Stimulated activated CD4-positive, alpha-beta T cell treated with anti-CD3 and anti-CD28 coated beads, Interleukin-1b, Interleukin-23, amount 100 ng/mL, for 24 hours (primary cell): Measurements from ENCODE around the gene MYD88.
A peak's percentile ranks its signal among the peaks of the same experiment; 100 is the strongest.
"Not testable (repeated sequence)": the region's sequence is repeated elsewhere in the genome, so short reads cannot be mapped to it uniquely, and the experiment has no call there.

ENCODE experiments used
- DNase-seq, 4 experiments: peaks; one replicate each; pipeline ENCODE4 v3.0.0-alpha.2; 2020; ENCODE audit warnings: low read depth in 4 of 4, low spot score in 1 of 4

MYD88 gene

DNA sequence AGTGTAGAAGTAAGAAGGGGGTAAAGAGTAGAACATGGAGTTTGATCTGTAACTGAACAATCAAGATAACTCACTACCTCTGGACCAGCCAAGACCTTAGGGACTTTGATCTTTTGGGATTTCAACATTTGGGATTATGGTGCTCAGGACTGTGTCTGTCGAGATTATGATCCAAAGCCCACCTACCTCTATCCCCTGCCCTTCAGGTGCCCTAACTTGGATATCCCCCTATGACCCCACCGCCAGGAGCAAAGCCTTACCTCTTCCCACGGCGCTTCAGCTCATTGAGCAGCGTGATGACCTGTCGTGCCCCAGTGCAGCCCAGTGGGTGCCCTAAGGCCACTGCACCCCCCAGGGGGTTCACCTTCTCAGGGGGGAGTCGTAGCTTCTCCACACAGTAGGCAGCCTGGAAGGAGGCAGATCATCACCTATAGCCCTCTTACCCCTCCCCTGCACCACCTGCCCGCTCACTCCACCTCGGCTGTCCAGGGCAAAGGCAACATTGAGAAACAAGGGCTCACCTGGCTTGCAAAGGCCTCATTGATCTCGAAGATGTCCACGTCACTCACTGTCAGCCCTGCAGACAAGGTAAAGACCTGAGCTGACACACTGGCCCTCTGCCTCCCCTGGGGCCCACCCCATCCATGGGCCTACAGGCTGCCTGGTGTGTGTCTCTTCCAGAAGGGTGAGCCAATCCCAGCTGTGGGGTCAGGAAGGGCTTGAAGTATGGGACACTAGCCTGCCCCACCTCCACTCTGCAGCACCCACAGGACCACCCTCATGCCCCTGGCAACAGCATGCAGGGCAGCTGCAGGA, 12.9 kb upstream of the MYD88 start:
- DNase-seq: no peak

DNA sequence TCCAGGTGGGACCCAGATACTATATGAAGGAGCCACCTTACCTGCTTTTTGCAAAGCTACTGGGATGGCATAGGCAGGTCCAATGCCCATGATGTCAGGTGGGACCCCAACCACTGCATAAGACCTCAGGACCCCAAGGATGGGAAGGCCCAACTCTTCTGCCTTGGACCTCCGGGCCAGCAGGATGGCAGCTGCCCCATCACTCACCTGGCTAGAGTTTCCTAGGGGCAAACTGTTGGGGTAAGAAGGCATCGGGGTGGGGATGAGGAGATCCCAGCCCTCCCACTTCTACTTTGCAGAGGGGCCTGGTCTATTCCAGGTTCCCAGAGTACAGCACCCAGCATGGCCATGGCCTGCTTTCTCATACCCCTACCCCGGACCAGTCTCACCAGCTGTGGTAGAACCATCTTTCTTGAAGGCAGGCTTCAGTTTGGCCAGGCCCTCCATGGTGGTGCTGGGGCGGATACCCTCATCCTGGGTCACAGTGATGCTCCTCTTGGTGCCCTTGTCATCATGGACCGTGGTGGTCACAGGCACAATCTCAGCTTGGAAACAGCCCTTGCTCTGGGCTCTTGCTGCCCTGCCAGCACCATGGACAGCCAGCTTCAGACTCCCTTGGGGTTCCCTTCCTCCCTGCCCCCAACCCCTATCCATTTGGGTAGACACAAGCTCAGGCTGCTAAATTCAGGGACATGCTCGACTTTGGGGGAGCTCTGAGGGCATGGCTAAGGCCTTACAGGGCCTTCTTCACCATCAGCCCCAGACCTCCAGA, 12.2 kb upstream of the MYD88 start:
- no peak for DNase-seq

DNA sequence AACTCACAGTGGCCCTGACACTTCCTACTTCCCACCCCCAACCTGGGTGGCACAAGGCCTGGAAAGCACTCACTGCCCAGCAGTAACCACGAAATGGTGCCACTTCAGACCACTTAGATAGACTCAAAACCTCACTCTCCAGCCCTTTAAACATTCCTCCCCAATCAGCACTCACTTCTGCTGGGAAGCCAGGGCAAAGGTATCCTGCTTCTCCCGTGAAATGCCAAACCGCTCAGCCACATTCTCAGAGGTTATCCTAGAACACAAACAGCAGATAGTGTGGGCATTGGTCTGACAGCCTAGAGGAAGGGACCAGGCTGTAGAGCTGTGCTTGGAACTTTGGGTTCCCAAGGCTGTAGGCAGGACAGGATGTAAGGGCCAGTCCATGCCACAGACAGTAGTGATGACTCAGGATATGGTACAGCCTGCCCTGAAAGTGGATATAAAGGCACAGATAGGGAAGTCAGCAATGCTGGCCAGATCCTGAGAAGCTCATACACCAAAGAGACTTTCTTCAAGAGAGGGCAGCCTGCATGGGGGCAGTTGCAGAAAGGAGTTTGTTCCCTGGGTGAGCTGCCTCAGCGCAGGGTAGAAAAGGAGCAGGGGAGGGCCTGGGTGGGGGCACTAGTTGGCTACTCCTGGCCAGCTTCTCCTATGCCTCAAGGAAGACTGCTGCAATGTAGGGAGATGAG, 10.7 kb upstream of the MYD88 start:
- DNase-seq: no peak

DNA sequence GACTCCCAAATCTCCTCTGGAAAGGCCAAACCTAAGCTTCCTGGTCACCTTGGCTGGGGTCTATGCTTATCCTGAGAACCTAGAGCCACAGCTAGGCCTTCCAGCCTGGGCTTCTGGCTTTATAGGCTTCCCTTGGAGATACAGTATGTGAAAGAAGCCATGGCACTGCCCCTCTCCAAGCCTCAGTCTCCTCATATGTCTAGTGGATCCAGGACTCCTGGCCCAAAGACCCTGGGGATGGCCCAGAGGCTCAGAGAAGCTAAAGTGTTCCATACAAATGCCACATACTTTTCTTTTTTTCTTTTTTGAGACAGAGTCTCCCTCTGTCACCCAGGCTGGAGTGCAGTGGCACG, 10.2 kb upstream of the MYD88 start:
- DNase-seq: no peak

DNA sequence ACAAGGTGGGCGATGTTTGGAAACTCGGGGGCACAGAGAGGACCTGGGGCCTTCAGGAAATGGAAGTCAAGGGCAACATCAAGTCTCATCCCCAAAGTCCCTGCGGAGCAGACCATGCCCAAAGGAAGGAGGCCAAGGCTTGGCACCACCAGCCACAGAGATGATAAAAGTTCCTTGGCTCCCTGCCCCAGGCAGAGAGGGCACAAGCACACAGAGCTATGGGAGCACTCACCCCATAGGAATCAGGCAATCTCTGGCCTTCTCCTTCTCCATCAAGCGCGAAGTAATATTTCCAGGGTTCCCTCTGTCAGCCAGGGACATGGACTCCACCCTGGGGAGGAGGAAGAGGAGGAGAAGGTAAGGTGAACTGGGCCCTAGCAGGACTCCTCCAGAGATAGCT, 9.4 kb upstream of the MYD88 start:
- no peak for DNase-seq

DNA sequence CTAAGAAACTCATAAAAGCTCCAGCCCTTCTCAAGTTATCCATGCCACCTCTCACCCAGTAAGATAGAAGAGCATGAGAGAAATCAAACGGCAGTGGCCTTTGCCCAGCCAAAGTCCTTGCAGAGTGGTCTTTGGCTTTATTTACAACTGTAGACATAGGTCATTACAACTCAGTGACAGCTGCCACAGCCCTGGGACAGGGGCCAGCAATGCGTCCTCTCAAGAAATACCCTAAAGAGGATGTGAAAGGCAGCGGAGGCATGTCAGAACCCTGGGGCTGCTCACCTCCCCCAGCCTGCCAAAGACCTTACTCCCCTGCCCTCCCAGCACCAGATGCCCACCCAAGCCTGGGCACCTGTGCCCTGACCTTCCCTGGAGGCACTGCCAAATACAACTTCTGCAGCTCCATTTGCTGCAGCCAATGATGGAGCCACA, 7.8 kb upstream of the MYD88 start:
- no peak for DNase-seq

DNA sequence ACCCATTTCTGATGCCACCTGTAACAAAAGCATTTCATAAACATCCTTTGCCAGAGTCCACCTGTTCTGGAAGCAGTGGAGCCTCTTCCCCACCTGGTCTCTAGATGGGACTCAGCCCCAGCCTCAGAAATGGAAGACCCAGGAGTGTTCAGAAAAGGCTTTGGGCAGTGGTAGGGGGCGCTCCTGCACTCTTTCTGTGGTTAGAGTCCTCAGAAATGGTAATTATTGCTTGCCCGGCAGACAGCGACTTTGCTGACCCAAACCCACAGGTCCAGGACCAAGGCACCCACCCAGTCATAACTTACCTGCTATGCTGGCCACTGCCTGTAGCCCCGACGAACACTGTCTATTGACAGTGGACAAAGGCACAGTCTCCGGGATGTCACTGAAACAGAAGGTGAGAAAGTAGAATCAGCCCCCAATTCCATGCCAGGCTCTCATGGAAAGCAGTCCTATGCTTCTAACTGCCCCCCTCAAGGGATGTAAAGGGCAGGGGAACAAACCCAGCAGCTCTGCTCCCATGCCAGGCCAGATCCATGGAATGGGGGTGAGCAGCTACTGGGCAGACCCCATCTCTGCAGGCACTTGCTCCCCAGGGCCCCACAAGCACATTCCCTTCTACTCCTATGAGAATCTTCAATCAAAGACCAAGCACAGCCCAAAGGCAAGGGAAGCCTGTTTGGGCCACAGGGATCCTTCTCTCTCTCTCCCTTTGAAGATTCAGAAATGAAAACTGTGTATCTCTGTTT, 6.7 kb upstream of the MYD88 start:
- DNase-seq: no peak

DNA sequence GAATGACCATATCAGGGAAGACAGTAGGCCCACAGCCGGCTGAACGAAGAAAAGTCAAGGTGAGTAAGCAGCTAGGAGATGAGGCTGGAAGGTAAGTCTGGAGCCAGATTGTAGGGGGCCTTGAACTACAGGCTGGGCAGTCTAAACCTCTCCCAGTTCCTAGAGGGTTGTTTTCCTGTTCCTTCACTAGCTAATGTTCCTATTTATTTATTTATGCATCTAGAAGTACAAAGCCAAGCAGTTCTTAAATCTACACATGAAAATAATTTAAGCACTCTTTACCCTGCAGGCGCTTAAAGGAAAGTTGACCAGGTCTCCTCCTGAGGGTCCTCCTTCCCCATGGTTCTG, 5.3 kb upstream of the MYD88 start:
- no peak for DNase-seq

DNA sequence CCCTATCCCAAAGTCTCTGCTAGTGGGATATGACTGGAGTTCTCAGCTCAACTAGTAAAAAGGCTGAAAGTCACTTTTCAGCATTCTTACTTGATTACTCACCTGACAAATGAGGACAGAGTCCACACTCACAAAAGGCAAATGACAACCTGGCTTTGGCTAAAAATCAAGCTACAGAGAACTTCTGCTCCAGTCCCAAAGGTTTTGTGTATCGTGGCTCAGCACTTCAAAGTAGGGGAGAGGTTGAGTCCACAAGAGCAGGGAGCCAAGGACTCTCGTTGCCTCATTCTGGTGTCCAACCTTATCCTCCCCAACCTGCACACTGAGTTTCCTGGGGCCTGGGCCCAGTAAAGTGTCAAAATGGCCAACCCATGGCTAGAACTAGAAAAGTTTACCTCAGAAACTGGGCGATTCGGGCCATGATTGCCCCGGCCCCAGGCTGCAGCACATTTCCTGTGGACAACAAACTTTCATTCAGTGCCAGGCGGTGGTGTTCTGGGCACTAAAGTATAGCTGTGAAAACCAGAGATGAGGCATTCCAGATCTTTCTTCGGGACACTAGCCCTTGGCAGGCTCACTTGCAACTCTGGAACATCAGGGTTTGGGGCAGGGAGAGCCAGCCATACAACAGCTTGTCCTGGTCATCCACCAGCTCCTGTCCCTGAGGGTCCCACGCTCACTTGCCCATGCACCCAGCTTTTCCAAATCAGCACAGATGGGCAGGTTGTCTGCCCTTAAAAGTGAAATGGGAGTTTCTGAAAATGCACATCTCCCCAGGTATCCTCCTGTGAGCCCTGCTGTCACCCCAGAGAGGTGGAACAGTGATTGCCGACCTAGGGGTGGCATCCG, 4.7 kb upstream of the MYD88 start:
- DNase-seq: no peak

DNA sequence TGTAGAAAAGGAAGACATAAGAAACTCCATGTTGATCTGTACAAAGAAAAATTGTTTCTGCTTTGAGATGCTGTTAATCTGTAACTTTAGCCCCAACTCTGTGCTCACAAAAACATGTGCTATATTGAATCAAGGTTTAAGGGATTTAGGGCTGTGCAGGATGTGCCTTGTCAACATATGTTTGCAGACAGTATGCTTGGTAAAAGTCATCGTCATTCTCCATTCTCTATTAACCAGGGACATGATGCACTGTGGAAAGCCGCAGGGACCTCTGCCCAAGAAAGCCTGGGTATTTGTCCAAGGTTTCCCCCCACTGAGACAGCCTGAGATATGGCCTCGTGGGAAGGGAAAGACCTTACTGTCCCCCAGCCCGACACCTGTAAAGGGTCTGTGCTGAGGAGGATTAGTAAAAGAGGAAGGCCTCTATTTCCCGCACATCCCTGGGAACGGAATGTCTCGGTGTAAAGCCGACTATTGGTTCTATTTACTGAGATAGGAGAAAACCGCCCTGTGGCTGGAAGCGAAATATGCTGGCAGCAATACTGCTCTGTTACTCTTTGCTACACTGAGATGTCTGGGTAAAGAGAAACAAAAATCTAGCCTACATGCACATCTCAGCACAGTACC, 3.8 kb upstream of the MYD88 start:
- not testable (repeated sequence) for DNase-seq

DNA sequence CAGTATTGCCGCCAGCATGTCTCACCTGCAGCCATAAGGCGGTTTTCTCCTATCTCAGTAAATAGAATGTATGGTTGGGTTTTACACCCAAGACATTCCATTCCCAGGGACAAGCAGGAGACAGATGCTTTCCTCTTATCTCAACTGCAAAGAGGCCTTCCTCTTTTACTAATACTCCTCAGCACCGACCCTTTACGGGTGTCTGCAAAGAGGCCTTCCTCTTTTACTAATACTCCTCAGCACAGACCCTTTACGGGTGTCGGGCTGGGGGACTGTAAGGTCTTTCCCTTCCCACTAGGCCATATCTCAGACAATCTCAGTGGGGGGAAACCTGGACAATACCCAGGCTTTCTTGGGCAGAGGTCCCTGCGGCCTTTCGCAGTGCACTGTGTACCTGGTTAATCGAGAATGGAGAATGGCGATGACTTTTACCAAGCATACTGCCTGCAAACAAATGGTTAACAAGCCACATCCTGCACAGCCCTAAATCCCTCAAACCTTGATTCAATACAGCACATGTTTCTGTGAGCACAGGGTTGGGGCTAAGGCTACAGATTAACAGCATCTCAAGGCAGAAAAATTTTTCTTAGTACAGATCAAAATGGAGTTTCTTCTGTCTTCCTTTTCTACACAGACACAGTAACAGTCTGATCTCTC, 2.7 kb upstream of the MYD88 start:
- not testable (repeated sequence) for DNase-seq

DNA sequence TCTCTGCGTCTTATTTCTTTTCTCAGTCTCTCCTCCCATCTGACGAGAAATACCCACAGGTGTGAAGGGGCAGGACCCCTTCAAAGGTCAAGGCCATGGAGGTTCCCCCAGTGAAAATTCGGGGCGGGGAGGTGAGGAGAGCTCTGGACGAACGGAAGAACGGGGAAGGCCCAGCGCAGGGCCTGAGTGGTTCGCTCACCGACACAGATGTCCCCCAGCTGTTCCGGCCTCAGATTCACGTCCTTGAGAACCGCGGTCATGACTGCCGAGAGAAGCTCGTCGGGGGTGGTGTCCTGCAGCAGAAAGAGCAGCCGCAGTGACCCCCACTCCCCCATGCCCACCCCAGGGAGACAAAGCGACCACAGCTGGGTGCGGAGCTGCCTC, 2.1 kb upstream of the MYD88 start:
- DNase-seq: no peak

DNA sequence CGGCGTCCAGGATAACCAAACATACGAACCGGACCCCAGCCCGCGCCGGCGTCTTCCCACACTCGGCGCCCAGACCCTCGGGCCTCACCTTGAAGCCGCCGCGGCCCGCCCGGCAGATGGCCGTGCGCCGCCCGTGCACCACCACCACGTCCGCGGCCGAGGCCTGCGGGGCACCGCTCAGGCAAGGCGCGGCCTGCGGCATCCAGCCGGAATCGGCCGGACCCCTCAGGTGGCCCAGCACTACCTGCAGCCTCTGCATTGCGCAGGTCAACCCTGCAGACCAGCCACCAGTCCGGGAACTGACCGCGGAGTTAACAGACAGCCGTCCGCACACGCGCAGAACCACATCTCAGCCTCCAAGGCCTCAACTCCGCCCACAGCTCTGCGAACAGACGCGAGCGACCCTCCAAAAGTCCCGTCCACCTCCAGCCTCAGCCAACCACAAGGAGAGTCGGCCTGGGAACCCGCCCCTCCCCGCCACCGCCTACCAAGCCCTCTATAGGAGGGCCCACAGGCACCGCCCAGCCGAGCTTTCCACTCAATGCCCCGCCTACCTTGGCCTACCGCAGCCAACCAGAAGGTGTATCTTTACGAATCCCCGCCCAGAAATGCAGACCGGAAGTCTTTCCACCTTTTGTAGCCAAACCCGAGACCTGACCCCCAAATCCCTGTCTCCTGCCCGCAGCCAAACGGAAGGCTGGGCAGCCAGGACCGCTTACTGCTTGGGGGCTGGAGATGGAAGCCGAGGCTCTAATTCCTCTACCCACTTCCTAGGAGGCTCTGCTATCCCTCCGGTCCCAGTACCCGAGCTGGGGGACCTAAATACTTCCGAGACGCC, 1.5 kb upstream of the MYD88 start, which contains the start of gene ACAA1:
Gene ACAA1 (minus strand): TSS at position 351 of the 838 bp plus-strand sequence. CDS start 92 bp downstream, at position 259.
- DNase-seq: peak; percentile 92 to 100 (median 96)

DNA sequence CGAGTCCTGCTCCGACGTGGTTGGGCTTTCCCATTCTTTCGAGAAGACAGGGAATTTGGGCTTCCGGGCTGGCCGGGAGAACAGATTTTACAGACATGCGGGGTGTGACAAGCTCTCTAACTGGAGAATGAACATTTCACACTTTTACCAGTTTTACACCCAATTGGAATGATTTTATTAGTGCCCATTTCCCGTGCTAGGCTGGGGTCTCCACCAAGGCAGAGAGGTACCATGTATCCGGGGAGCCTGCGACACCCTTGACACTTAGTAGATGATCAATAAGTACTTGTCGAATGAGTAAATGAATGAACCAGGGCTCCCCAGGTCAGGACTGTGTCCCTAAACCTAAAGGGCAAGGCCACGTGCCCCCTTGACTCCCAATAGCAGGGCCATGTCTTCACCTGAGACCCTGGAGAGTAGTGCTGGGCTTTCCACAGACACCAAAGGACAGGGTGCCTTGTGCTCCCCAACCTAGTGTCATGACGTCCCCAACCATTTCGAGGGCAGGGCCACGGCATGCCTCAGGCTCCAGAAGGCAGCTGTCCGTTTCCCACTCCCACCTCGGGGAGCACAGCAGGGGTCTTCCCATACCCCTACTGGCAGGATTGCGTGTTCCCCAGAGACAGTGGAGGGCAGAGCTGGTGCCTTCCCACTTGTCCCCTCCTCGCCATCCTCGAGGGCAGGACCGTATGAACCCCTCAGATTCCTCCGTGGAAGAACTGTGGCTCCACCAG, 679 bp upstream of the MYD88 start:
- no peak for DNase-seq

DNA sequence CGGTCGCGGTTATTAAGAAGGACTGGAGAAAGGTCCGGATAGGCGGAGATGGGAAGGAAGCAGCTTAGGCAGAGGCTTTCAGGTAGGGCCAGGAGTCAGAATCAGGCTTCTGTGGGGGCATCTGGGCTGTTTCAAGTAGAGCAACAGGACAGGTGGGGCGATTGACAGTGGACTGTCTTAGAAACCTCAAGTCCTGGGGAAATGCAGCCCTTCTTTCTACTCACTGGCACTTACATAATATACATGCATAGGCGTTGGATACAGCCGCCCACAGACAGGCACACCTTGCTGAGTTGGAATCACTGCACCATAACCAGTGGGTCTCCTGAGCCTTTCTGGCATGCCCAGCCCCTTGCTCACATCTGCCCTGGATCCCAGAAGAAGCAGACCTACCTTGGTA, 730 bp downstream of the MYD88 start:
- no peak for DNase-seq

DNA sequence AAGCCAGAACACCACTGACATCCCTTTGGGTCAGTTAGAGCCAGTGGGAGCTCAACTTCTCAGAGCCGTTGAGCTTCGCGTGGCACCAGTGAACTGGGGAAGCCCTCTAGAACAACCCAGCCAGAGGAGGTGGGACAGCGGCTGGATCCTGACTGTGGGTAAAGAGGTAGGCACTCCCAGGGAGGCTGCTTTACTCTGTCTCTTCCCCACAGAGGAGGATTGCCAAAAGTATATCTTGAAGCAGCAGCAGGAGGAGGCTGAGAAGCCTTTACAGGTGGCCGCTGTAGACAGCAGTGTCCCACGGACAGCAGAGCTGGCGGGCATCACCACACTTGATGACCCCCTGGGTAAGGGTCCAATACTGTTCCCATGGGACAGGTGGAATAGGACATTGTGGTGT, 1.2 kb downstream of the MYD88 start:
- no peak for DNase-seq

DNA sequence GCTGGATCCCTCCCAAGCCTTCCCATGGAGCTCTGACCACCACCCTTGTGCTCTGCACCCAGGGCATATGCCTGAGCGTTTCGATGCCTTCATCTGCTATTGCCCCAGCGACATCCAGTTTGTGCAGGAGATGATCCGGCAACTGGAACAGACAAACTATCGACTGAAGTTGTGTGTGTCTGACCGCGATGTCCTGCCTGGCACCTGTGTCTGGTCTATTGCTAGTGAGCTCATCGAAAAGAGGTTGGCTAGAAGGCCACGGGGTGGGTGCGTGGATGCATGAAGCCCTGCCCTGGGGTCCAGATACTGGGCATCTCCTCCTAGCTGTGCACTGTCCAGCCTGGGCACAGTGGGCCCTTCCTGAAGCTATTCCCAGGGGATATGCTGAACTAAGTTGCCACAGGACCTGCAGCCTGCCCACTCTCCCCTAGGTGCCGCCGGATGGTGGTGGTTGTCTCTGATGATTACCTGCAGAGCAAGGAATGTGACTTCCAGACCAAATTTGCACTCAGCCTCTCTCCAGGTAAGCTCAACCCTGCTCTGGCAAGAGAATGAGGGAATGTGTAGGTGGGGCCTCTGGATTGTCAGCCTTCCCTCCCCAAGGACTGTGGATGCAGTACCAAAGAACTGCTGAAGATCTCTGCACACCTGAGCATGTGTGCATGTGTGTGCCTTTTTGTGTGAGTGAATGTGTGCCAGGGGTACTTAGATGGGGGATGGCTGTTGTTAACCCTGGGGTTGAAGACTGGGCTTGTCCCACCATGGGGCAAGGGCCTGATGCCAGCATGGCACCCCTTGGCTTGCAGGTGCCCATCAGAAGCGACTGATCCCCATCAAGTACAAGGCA, 2.1 kb downstream of the MYD88 start:
- DNase-seq: no peak
